BLaER1 (cell line): ENCODE measurements around the gene TARBP1.
A peak's percentile ranks its signal among the peaks of the same experiment; 100 is the strongest.

ENCODE experiments used
- H3K27ac ChIP-seq: shearing (Covaris generic); formaldehyde crosslinking; 2 replicates; pipeline ENCODE4 v1.8.1; 2022
- H3K27me3 ChIP-seq: shearing (Covaris generic); formaldehyde crosslinking; 2 replicates; pipeline ENCODE4 v1.8.1; 2022
- H3K36me3 ChIP-seq: shearing (Covaris generic); formaldehyde crosslinking; 2 replicates; pipeline ENCODE4 v1.8.1; 2022
- H3K4me1 ChIP-seq: shearing (Covaris generic); formaldehyde crosslinking; 2 replicates; pipeline ENCODE4 v1.8.1; 2022
- H3K4me2 ChIP-seq: shearing (Covaris generic); formaldehyde crosslinking; 2 replicates; pipeline ENCODE4 v1.8.1; 2022
- H3K4me3 ChIP-seq: shearing (Covaris generic); formaldehyde crosslinking; 2 replicates; pipeline ENCODE4 v1.8.1; 2022
- H3K9ac ChIP-seq: shearing (Covaris generic); formaldehyde crosslinking; 2 replicates; pipeline ENCODE4 v1.8.1; 2022
- H3K9me3 ChIP-seq: shearing (Covaris generic); formaldehyde crosslinking; 2 replicates; pipeline ENCODE4 v1.8.1; 2022
- H4K20me1 ChIP-seq: shearing (Covaris generic); formaldehyde crosslinking; 2 replicates; pipeline ENCODE4 v1.8.1; 2022
- Cebpa-rat ChIP-seq: shearing (Covaris generic); IDR thresholded peaks from 2 replicates; pipeline ENCODE4 v1.8.1; 2022

TARBP1 gene

GRCh38 chr1:234497589-234497988 is 18.6 kb upstream of the TARBP1 start:
- H3K36me3 ChIP-seq, result no peaks in the 10 kb centered on the region
- no peaks in the 10 kb centered on the region for H3K27me3 ChIP-seq
- no peak for TF ChIP-seq Cebpa-rat
- no peaks in the 10 kb centered on the region for H3K9me3 ChIP-seq
- no peak overlapping the region for H3K4me3 ChIP-seq
- no peak overlapping the region for H3K9ac ChIP-seq
- H3K4me1 ChIP-seq, result peaks cover 91% of the 10 kb centered on the region
- no peaks in the 10 kb centered on the region for H4K20me1 ChIP-seq
- H3K27ac ChIP-seq, result peak overlapping the region; percentile 90
- peak overlapping the region; percentile 89 for H3K4me2 ChIP-seq

DNA sequence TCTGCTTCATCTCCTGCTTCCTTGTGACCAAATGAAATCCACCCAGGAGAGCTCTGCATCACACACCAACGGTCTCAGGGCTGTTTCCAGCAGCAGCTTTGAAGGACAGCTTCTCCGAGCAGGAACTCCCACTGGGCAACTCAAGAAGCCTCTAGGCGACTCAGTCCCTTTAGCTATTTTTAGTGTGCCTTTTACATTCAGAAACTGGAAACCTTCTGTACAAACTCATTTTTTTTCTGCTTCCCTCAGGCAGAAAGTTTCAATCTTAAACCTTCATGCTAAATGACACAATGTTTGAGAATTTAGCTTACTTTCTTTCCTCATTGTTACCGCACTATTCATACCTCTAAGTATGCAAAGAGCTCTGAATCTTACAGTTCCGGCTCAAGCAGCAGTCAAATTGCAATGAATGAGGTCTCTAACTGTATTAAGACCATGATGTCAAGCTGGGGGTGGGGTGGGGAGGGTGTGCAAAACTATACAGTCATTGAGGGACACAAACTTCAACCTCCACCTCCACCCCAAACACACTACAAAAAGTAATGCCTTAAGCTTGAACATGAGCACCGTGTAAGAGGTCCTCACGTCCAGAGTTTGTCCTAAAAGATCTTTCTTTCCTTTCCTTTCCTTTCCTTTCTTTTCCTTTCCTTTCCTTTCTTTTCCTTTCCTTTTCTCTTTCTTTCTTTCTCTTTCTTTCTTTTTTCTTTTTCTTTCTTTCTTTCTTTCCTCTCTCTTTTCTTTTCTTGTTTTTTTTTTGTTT is 16.4 kb upstream of the TARBP1 start:
- no peak for TF ChIP-seq Cebpa-rat
- Histone ChIP-seq H3K4me1 (peaks cover 98% of the 10 kb centered on the region), H3K4me3 (peak overlapping the region; percentile 39), H3K4me2 (peak overlapping the region; percentile 88), H3K9ac (peak overlapping the region; percentile 72), H3K27ac (peak overlapping the region; percentile 90), H4K20me1 (no peaks in the 10 kb centered on the region), H3K9me3 (no peaks in the 10 kb centered on the region), H3K27me3 (no peaks in the 10 kb centered on the region), H3K36me3 (no peaks in the 10 kb centered on the region)

GRCh38 chr1:234494049-234494448 is 15.1 kb upstream of the TARBP1 start:
- no peak for TF ChIP-seq Cebpa-rat
- Histone ChIP-seq H3K4me1 (peaks cover 98% of the 10 kb centered on the region), H3K4me2 (peak overlapping the region; percentile 88)

DNA sequence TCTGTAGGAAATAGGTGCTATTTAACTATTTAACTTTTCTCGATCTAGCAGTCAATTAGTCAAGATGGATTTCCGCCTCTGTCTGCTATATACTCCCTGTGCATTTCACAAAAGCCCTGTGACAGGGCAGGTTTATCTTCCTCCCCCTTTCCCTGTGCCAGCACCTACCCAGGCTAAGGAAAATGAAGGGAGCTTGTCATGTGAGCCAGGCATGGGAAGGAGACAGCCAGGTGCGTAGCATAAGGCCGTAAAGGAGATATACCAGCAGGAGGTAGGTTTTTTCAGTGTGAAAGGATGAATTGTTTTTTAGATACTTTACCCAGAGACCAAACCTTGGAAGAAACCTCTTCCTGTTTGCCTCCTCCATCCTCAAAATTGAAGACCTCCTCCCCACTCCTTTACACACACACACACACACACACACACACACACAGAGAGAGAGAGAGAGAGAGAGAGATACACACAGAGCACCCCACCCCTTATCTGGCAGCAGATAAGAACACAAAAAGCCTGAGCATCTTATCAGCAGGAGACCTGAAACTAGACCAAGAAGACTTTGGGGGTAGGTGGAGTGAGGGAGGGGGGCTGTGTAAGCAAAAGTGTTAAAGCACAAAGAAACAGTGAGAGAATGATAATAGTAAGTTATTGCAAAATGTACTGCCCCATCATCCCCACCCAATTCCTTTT is 12.0 kb upstream of the TARBP1 start:
- H3K36me3 ChIP-seq, result no peaks in the 10 kb centered on the region
- no peaks in the 10 kb centered on the region for H4K20me1 ChIP-seq
- no peak overlapping the region for H3K4me3 ChIP-seq
- H3K27ac ChIP-seq, result no peak overlapping the region
- peaks cover 94% of the 10 kb centered on the region for H3K4me1 ChIP-seq
- no peaks in the 10 kb centered on the region for H3K27me3 ChIP-seq
- no peaks in the 10 kb centered on the region for H3K9me3 ChIP-seq
- peak overlapping the region; percentile 9; the same call in 1 of the 2 replicates for H3K4me2 ChIP-seq
- no peak for TF ChIP-seq Cebpa-rat
- H3K9ac ChIP-seq, result no peak overlapping the region

More at GRCh38 chr1:234494049-234494448, 15.1 kb upstream of the TARBP1 start:
- Histone ChIP-seq H3K27me3 (no peaks in the 10 kb centered on the region), H3K9ac (peak overlapping the region; percentile 72; the same call in 1 of the 2 replicates), H4K20me1 (no peaks in the 10 kb centered on the region), H3K4me3 (no peak overlapping the region), H3K36me3 (no peaks in the 10 kb centered on the region), H3K27ac (peak overlapping the region; percentile 90), H3K9me3 (no peaks in the 10 kb centered on the region)

DNA sequence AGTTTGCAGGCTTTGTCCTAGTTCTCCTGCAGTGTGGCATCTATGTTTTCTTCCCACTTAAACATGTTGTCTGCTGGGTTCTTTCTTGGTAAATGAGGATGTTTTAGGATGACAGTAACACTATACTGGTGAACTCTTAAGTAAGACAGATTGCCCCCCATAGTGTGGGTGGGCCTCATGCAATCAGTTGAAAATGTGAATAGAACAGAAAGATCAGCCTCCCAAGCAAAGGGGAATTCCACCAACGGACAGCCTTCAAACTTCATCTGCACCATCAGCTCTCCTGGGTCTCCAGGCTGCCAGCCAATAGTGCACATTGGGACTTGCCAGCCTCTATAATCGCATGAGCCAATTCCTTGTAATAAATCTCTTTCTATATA is 10.7 kb upstream of the TARBP1 start:
- no peaks in the 10 kb centered on the region for H3K36me3 ChIP-seq
- no peak overlapping the region for H3K27ac ChIP-seq
- no peaks in the 10 kb centered on the region for H3K9me3 ChIP-seq
- peaks cover 82% of the 10 kb centered on the region for H3K4me1 ChIP-seq
- H3K9ac ChIP-seq, result no peak overlapping the region
- no peak for TF ChIP-seq Cebpa-rat
- no peak overlapping the region for H3K4me3 ChIP-seq
- H3K27me3 ChIP-seq, result no peaks in the 10 kb centered on the region
- H3K4me2 ChIP-seq, result peak overlapping the region; percentile 74
- no peaks in the 10 kb centered on the region for H4K20me1 ChIP-seq

DNA sequence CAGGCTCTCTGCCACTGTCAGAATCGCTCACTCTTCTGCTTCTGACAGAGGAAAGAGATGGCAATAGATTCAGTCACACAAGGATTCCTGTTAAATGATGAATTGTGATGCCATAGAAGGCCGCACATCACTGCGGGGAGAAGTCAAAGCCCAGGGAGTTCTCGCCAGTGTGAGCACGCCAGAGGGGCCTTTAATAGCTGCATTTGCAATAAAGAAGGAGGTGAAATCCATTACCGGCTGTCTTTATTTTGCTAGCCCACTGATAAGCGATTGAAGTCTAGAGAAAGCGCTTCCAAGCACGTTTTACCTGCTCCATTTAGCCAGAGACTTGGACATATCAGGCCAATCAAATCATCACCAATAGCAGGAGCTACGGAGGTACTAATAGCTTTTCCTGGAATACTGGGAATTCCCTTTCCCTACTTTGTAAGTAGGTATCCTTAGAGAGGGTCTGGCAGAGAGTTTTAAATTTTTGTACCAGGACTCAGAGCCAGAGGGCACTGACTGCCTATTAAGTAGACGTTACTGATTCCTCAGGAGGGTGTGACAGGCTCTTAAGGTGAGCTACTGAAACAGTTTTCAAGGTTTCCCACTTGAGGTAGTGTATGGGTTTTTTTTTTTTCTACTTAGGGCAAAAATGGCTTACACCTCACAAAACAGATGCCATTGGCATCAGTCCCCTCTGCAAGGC is 10.2 kb upstream of the TARBP1 start:
- Histone ChIP-seq H3K9me3 (no peaks in the 10 kb centered on the region), H3K36me3 (no peaks in the 10 kb centered on the region), H3K4me3 (no peak overlapping the region), H3K27ac (peak overlapping the region; percentile 33), H3K4me1 (peaks cover 76% of the 10 kb centered on the region), H3K9ac (peak overlapping the region; percentile 41; the same call in 1 of the 2 replicates), H3K4me2 (peak overlapping the region; percentile 74), H4K20me1 (no peaks in the 10 kb centered on the region), H3K27me3 (no peaks in the 10 kb centered on the region)
- no peak for TF ChIP-seq Cebpa-rat

GRCh38 chr1:234488054-234489006 is 9.4 kb upstream of the TARBP1 start:
- H3K27ac ChIP-seq, result peak overlapping the region; percentile 52

GRCh38 chr1:234486858-234487840 is 8.2 kb upstream of the TARBP1 start:
- Histone ChIP-seq H3K36me3 (no peaks in the 10 kb centered on the region), H3K27ac (peak overlapping the region; percentile 52), H3K27me3 (no peaks in the 10 kb centered on the region), H3K4me1 (peaks cover 57% of the 10 kb centered on the region), H3K9ac (peak overlapping the region; percentile 52; the same call in 1 of the 2 replicates), H3K4me2 (peak overlapping the region; percentile 74), H3K9me3 (no peaks in the 10 kb centered on the region), H4K20me1 (no peaks in the 10 kb centered on the region), H3K4me3 (no peak overlapping the region)
- peak; percentile 52; the same call in 1 of the 2 replicates for TF ChIP-seq Cebpa-rat

More at GRCh38 chr1:234488054-234489006, 9.4 kb upstream of the TARBP1 start:
- H3K36me3 ChIP-seq, result no peaks in the 10 kb centered on the region
- no peak for TF ChIP-seq Cebpa-rat
- H3K9me3 ChIP-seq, result no peaks in the 10 kb centered on the region
- peak overlapping the region; percentile 52 for H3K9ac ChIP-seq
- no peaks in the 10 kb centered on the region for H4K20me1 ChIP-seq
- peak overlapping the region; percentile 74 for H3K4me2 ChIP-seq
- no peak overlapping the region for H3K4me3 ChIP-seq
- peaks cover 68% of the 10 kb centered on the region for H3K4me1 ChIP-seq
- H3K27me3 ChIP-seq, result no peaks in the 10 kb centered on the region
